Measurements from ENCODE around the gene FOSL1.

DNA sequence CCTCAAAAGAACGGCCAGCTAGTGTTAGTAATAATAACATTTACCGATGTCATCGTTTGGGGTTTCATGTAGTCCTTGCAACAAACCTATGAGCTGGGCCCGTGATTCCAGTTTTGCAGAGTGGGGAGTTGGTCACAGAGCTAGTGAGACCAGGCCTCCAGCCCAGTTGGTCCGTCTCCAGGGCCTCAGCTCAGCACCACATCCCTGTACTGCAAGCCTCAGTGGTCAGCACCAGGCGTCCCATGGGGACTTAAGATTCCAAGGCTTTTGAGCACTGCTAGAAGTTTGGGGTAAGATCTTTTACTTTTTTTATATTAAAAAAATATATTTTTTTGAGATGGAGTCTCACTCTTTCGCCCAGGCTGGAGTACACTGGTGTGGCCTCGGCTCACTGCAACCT is 44.0 kb upstream of the FOSL1 start:
- no peak for TF ChIP-seq CTCF (IDR thresholded peaks at IDR 0.05)
- no peak for TF ChIP-seq EZH2phosphoT487 (IDR thresholded peaks at IDR 0.05)
- no peak for TF ChIP-seq EZH2 (IDR thresholded peaks at IDR 0.05)

All from neural progenitor cell (in vitro differentiated cells).